HG03354 (cell line): ENCODE measurements around the gene CHEK1.
A peak's percentile ranks its signal among the peaks of the same experiment; 100 is the strongest.

Source experiments
- ATAC-seq: cut with Tn5 transposase; IDR thresholded peaks from one replicate; pipeline ENCODE4 v1.9.1; 2021; ENCODE audit warnings: mild to moderate bottlenecking; ENCODE audit not compliant: unreplicated experiment, poor library complexity, severe bottlenecking

CHEK1 gene

GRCh38 chr11:125625225-125625629, 264 bp downstream of the CHEK1 start:
- ATAC-seq: no peak

GRCh38 chr11:125625630-125626287, 796 bp downstream of the CHEK1 start:
- peak; percentile 85 for ATAC-seq

DNA sequence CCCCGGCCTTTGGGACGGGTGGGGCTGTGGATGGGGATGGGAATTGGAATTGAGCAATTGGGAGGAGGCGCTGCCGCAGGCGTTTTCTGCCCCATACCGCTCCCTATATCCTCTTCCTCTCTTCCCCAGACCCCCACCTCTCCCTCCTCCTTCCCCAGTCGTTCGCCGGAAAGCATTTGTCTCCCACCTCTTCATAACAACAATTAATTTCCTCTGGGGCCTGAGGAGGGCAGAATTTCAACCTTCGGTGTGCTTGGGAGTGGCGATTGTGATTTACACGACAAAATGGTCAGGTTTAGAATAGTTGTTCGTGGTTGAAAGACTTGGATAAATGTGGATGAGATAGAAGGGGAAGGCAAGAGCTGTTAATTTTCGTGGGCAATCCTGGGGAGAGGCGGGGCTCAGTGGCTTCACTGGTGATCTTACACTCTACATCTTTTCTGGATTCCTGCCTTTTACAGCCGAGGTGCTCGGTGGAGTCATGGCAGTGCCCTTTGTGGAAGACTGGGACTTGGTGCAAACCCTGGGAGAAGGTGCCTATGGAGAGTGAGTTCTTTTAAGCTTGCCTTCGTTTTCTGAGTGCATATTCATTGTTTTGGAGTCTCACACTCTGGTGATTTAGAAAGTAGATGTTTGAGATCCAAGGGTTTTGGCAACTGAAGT, 1.5 kb downstream of the CHEK1 start:
- peak; percentile 52 for ATAC-seq

DNA sequence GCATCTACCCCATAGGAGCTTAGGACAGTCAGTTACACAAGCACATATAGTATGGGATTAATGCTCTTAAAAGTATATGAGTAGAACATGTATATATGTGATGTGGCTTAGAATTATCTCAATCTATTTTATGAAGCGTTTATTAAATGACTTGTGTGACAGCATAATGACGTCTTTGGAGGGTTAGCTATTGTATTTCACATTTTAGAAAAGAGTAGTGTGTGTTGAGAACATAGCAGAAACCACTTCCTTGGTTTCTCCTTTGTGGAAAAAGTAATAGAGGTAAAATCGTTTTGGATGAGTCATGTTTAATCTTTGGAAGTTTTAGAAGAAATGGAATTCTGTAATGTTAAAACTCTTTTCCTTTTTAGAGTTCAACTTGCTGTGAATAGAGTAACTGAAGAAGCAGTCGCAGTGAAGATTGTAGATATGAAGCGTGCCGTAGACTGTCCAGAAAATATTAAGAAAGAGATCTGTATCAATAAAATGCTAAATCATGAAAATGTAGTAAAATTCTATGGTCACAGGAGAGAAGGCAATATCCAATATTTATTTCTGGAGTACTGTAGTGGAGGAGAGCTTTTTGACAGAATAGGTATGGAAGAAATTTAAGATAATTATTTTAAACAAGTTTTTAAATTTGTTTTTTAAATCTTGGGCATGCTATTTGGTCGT, 2.4 kb downstream of the CHEK1 start:
- ATAC-seq: no peak

GRCh38 chr11:125637840-125638239, 12.9 kb downstream of the CHEK1 start:
- no peak for ATAC-seq

GRCh38 chr11:125638315-125638714, 13.4 kb downstream of the CHEK1 start:
- no peak for ATAC-seq

GRCh38 chr11:125645871-125646270, 20.9 kb downstream of the CHEK1 start:
- no peak for ATAC-seq

- ATAC-seq: no peak
These were observed 24.7 kb downstream of the CHEK1 start for GRCh38 chr11:125649465-125650166.

DNA sequence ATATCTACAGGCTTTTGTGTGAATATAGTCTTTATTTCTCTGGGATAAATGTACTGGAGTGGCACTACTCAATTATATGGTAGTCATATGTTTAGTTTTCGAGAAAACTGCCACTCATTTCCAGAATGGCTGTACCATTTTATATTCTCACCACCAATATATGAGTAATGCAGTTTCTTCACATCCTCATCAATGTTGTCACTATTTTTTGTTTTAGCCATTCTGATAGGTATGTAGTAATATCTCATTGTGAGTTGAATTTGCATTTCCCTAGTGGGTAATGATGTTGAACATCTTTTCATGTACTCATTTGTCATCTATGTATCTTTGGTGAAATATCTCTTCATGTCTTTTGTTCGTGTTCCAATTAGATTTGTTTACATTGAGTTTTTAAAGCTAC, 37.7 kb downstream of the CHEK1 start:
- no peak for ATAC-seq

- no peak for ATAC-seq
These were observed 38.9 kb downstream of the CHEK1 start for GRCh38 chr11:125663910-125664309.

DNA sequence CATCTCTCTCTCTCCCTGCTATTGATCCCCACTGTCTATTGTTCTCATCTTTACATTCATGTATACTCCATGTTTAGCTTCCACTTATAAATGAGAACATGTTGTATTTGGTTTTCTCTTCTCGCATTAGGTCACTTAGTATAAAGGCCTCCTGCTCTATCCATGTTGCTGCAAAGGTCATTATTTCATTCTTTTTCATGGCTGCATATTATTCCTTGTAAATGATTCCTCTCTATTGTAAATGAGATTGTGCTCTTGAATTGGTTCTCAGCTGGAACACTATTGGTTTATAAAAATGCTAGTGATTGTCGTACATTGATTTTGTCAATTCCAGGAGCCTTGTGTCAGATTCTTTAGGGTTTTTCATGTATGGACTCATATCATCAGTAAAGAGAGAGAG, 42.2 kb downstream of the CHEK1 start:
- no peak for ATAC-seq

DNA sequence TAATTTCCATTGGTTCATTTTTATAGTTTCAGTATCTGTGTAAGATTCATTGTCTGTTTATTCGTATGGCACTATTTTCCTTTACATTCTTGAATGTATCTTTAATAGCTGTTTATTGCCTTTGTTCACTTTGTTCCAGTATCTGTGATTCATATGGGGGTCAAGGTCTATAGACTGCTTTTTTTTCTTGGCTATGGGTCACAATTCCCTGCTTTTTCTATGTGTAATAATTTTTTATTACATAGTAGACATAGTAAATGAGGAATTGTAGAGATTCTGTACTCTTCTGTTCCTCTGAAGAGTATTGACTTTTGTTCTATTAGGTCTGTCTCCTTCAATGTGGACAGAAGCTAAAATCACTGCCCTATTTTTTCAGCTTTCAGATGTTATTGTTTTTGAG, 45.2 kb downstream of the CHEK1 start:
- no peak for ATAC-seq

DNA sequence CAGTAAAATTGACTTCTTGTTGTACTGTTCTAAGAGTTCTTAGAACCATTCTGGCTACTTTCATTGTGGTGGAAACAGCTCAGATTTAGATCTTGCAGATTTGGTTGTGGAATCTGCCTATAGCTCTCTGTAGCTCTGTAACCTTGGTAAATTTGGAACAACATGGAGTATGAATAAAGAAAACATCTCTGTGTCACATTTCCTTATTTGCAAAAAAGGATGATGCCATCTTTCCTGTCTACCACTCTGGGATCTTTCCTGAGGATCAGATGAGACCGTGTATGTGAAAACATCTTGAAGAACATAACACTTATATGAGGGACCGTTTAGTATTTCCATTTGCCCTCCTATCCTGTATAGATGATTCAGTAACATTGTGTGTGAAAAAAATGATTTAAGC, 46.6 kb downstream of the CHEK1 start:
- ATAC-seq: no peak

GRCh38 chr11:125674210-125674609, 49.2 kb downstream of the CHEK1 start:
- ATAC-seq: no peak

GRCh38 chr11:125675196-125675595, 50.2 kb downstream of the CHEK1 start:
- no peak for ATAC-seq

DNA sequence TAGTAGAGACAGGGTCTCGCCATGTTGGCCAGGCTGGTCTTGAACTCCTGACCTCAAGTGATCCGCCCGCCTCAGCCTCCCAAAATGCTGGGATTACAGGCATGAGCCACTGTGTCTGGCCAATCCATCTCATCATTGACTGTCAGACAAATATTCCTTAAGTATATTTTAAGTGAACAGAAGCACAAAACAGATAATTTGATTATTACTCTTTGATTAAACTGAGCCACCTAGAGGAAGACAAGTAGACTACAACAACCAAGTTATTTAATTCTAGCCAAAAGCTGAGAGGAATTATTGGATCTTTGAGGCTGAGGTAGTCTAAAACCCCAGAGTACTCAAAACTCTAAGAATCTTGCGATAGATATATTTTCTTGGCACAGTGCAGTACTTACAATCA, 54.4 kb downstream of the CHEK1 start:
- no peak for ATAC-seq

- no peak for ATAC-seq
These were observed 54.9 kb downstream of the CHEK1 start for GRCh38 chr11:125679837-125680236.

- no peak for ATAC-seq
These were observed 55.8 kb downstream of the CHEK1 start, which contains the start of gene ACRV1 for GRCh38 chr11:125680747-125681146. ACRV1 (minus strand) TSS chr11:125680847; CDS start chr11:125680780, 67 bp downstream.

GRCh38 chr11:125685228-125685627, 60.3 kb downstream of the CHEK1 start:
- ATAC-seq: no peak

- ATAC-seq: no peak
These were observed 63.1 kb downstream of the CHEK1 start for GRCh38 chr11:125688066-125688465.
